HepG2 (cell line): ENCODE measurements around the gene NPBWR2. TPM values are rescaled to one million over a fixed set of nuclear protein-coding genes. Genes with fewer than 3 reads are reported as not detected.
A peak's percentile ranks its signal among the peaks of the same experiment; 100 is the strongest.

Source experiments
- CHCHD3 ChIP-seq: sonication (generic); formaldehyde crosslinking; IDR thresholded peaks from 2 replicates; pipeline ENCODE4 v1.8.0; 2022; ENCODE audit warnings: mild to moderate bottlenecking, missing genetic modification reagents, moderate library complexity
- HNF4A ChIP-seq: sonication (generic); formaldehyde crosslinking; IDR thresholded peaks from 2 replicates; pipeline ENCODE4 v1.4.0; 2020; ENCODE audit warnings: missing genetic modification reagents
- KLF15 ChIP-seq: sonication (generic); formaldehyde crosslinking; IDR thresholded peaks from 2 replicates; pipeline ENCODE4 v1.8.1; 2023; ENCODE audit warnings: borderline replicate concordance, mild to moderate bottlenecking, inconsistent platforms, missing genetic modification reagents, mixed read lengths
- MAFF ChIP-seq: IDR thresholded peaks from 2 replicates; pipeline ENCODE4 v1.6.1; 2011; ENCODE audit warnings: low read depth, low read length, improper control_type of control experiment
- MATR3 ChIP-seq: sonication (generic); formaldehyde crosslinking; IDR thresholded peaks from 2 replicates; pipeline ENCODE4 v1.4.0; 2020; ENCODE audit warnings: missing genetic modification reagents
- MLX ChIP-seq: IDR thresholded peaks from 2 replicates; pipeline ENCODE4 v1.6.1; 2016
- RARG ChIP-seq: sonication (generic); formaldehyde crosslinking; IDR thresholded peaks from 2 replicates; pipeline ENCODE4 v1.4.0; 2020; ENCODE audit warnings: low read depth, mild to moderate bottlenecking, missing genetic modification reagents
- RBM22 ChIP-seq: fragments of 200-400 bp; formaldehyde crosslinking; optimal IDR thresholded peaks from 2 replicates; pipeline ENCODE3; 2017; ENCODE audit warnings: mild to moderate bottlenecking, low read length, moderate library complexity
- RFX1 ChIP-seq: fragments of 450-650 bp; IDR thresholded peaks from 2 replicates; pipeline ENCODE4 v1.6.1; 2017
- TEAD3 ChIP-seq: optimal IDR thresholded peaks from 2 replicates; pipeline ENCODE3; 2016; ENCODE audit warnings: borderline replicate concordance
- XBP1 ChIP-seq: sonication (generic); formaldehyde crosslinking; IDR thresholded peaks from 2 replicates; pipeline ENCODE4 v1.5.0; 2020; ENCODE audit warnings: missing genetic modification reagents
- ZFP37 ChIP-seq: sonication (generic); formaldehyde crosslinking; IDR thresholded peaks from 2 replicates; pipeline ENCODE4 v1.4.0; 2020; ENCODE audit warnings: missing genetic modification reagents, borderline replicate concordance
- ZNF101 ChIP-seq: sonication (generic); formaldehyde crosslinking; IDR thresholded peaks from 2 replicates; pipeline ENCODE4 v1.4.0; 2020; ENCODE audit warnings: mild to moderate bottlenecking, low read depth, missing genetic modification reagents, borderline replicate concordance
- ZNF138 ChIP-seq: sonication (generic); formaldehyde crosslinking; IDR thresholded peaks from 2 replicates; pipeline ENCODE4 v1.5.0; 2020; ENCODE audit warnings: mild to moderate bottlenecking, low read depth, missing genetic modification reagents
- ZNF234 ChIP-seq: sonication (generic); formaldehyde crosslinking; conservative IDR thresholded peaks from 2 replicates; pipeline ENCODE4 v1.5.1; 2020; ENCODE audit warnings: mild to moderate bottlenecking, missing genetic modification reagents
- ZNF34 ChIP-seq: sonication (generic); formaldehyde crosslinking; IDR thresholded peaks from 2 replicates; pipeline ENCODE4 v1.4.0; 2020; ENCODE audit warnings: mild to moderate bottlenecking, missing genetic modification reagents, borderline replicate concordance
- ZNF484 ChIP-seq: sonication (generic); formaldehyde crosslinking; IDR thresholded peaks from 2 replicates; pipeline ENCODE4 v1.5.1; 2020; ENCODE audit warnings: mild to moderate bottlenecking, low read depth, missing genetic modification reagents, borderline replicate concordance
- ZNF558 ChIP-seq: sonication (generic); formaldehyde crosslinking; IDR thresholded peaks from 2 replicates; pipeline ENCODE4 v1.9.0; 2022; ENCODE audit warnings: mild to moderate bottlenecking, missing genetic modification reagents, borderline replicate concordance
- ZNF691 ChIP-seq: sonication (generic); formaldehyde crosslinking; IDR thresholded peaks from 2 replicates; pipeline ENCODE4 v1.4.0; 2020; ENCODE audit warnings: missing genetic modification reagents, low read depth, mild to moderate bottlenecking, borderline replicate concordance
- ZNF775 ChIP-seq: sonication (generic); formaldehyde crosslinking; IDR thresholded peaks from 2 replicates; pipeline ENCODE4 v1.4.0; 2020; ENCODE audit warnings: missing genetic modification reagents, mild to moderate bottlenecking, moderate library complexity, borderline replicate concordance
- ZSCAN12 ChIP-seq: sonication (generic); formaldehyde crosslinking; IDR thresholded peaks from 2 replicates; pipeline ENCODE4 v1.9.0; 2021; ENCODE audit warnings: mild to moderate bottlenecking, missing genetic modification reagents
- polyA plus RNA-seq, 8 experiments: library from polyadenylated mRNA; depleted of rRNA in 3 of 8; stranded (reverse) in 7 of 8; unstranded in 1 of 8; fragments of >200 nt; fragmentation: Illumina TruSeq in 4 of 8; extraction: Trizol in 4 of 8; gene quantifications; 2 replicates each; pipeline versions ENCODE4 v1.2.1 to v1.2.3, GENCODE V29; 2011 to 2016; ENCODE audit warnings: low read depth in 4 of 8, missing spikeins in 1 of 8, mixed read lengths in 1 of 8; ENCODE audit not compliant: insufficient read depth in 1 of 8
- total RNA-seq, 5 experiments: library from RNA; depleted of rRNA; stranded (reverse); fragments of >200 nt; fragmentation: Illumina TruSeq; extraction: Trizol; gene quantifications; 2 replicates each; pipeline ENCODE4 v1.2.3, GENCODE V29; 2016; ENCODE audit warnings: low read depth in 1 of 5
- TF ChIP-seq, protein P1 (sequence below): sonication (generic); formaldehyde crosslinking; IDR thresholded peaks from 2 replicates; pipeline ENCODE4 v1.4.0; 2020; ENCODE audit warnings: mild to moderate bottlenecking, low read depth, missing genetic modification reagents
- TF ChIP-seq, protein P2 (sequence below): sonication (generic); formaldehyde crosslinking; IDR thresholded peaks from 2 replicates; pipeline ENCODE4 v1.4.0; 2020; ENCODE audit warnings: mild to moderate bottlenecking, low read depth, missing genetic modification reagents
- TF ChIP-seq, protein P3 (sequence below): sonication (generic); formaldehyde crosslinking; IDR thresholded peaks from 2 replicates; pipeline ENCODE4 v1.4.0; 2020; ENCODE audit warnings: missing genetic modification reagents

The NPBWR2 gene
- total and polyA plus RNA-seq, 2 of the 13 experiments (the other 11 are each of a cell fraction or from before 2014, with no cell fraction given), result not detected

DNA sequence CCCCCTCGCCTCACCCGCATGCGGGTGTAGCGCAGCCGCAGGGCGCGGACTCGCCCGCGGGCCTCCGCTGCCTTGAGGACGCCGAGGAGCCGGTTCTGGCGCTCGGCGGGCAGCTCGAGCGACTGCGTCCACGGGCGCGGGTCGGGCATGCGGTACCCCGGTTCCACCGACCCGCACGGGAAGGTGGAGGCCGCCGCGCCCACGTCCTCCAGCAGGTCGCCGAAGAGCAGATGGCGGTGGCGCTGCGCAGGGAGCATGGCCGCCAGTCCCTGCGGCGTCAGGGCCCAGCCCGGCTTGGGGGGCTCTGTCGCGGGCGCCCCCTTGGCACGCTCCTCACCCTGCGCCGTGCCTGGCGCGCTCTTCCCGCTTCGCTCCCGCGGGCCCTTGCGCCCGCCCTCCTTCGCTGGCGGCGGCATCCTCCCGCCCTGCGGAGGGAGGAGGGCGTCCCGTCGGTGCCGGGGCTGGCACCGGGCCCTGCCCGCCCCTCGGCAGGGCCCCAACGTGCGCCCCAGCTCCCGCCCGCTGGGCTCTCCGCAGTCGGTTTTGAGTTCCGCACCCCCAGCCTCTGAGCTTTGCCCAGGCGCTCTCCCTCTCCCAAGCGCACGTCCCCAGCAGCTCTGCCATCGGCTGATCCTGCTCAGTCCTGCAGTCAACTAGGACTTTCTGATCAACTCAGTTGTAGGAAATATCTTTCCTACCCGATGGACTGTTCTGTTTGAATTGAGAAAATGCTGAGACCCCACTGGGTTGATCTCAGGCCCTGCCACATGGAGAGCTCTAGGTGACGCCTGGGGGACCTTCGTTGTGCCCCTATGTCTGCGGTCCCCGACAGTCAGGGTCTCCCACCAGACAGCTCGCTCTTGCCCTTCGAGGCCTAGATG is 23.3 kb downstream of the NPBWR2 start, which contains the start of gene LKAAEAR1 (continued):
- TF ChIP-seq, protein P1, sequence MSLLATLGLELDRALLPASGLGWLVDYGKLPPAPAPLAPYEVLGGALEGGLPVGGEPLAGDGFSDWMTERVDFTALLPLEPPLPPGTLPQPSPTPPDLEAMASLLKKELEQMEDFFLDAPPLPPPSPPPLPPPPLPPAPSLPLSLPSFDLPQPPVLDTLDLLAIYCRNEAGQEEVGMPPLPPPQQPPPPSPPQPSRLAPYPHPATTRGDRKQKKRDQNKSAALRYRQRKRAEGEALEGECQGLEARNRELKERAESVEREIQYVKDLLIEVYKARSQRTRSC (CRISPR knock-in tag), result no peak
- no peak for TF ChIP-seq ZNF101
- TF ChIP-seq, protein P2, sequence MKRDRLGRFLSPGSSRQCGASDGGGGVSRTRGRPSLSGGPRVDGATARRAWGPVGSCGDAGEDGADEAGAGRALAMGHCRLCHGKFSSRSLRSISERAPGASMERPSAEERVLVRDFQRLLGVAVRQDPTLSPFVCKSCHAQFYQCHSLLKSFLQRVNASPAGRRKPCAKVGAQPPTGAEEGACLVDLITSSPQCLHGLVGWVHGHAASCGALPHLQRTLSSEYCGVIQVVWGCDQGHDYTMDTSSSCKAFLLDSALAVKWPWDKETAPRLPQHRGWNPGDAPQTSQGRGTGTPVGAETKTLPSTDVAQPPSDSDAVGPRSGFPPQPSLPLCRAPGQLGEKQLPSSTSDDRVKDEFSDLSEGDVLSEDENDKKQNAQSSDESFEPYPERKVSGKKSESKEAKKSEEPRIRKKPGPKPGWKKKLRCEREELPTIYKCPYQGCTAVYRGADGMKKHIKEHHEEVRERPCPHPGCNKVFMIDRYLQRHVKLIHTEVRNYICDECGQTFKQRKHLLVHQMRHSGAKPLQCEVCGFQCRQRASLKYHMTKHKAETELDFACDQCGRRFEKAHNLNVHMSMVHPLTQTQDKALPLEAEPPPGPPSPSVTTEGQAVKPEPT (CRISPR knock-in tag), result no peak
- no peak for TF ChIP-seq RARG (CRISPR knock-in tag)
- TF ChIP-seq HNF4A (CRISPR knock-in tag), result no peak
- no peak for TF ChIP-seq MLX (CRISPR knock-in tag)
- TF ChIP-seq ZNF234 (CRISPR knock-in tag), result 0 out of 2 replicates have a peak, but pooled peaks have one; percentile 32
- TF ChIP-seq KLF15 (CRISPR knock-in tag), result no peak
- TF ChIP-seq ZNF138 (CRISPR knock-in tag), result no peak
- TF ChIP-seq MAFF, result no peak
- 0 out of 2 replicates have a peak, but pooled peaks have one; percentile 52 for TF ChIP-seq ZNF34 (CRISPR knock-in tag)
- no peak for TF ChIP-seq RFX1
- TF ChIP-seq XBP1 (CRISPR knock-in tag), result no peak
- TF ChIP-seq ZNF484 (CRISPR knock-in tag), result 0 out of 2 replicates have a peak, but pooled peaks have one; percentile 33
- no peak; the same call in 1 of the 2 replicates for TF ChIP-seq ZNF558 (CRISPR knock-in tag)
- TF ChIP-seq, protein P3, sequence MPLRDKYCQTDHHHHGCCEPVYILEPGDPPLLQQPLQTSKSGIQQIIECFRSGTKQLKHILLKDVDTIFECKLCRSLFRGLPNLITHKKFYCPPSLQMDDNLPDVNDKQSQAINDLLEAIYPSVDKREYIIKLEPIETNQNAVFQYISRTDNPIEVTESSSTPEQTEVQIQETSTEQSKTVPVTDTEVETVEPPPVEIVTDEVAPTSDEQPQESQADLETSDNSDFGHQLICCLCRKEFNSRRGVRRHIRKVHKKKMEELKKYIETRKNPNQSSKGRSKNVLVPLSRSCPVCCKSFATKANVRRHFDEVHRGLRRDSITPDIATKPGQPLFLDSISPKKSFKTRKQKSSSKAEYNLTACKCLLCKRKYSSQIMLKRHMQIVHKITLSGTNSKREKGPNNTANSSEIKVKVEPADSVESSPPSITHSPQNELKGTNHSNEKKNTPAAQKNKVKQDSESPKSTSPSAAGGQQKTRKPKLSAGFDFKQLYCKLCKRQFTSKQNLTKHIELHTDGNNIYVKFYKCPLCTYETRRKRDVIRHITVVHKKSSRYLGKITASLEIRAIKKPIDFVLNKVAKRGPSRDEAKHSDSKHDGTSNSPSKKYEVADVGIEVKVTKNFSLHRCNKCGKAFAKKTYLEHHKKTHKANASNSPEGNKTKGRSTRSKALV (CRISPR knock-in tag), result peak; percentile 85
- no peak for TF ChIP-seq RBM22
- TF ChIP-seq ZNF775, result no peak
- no peak for TF ChIP-seq MATR3 (CRISPR knock-in tag)
- TF ChIP-seq ZFP37 (CRISPR knock-in tag), result no peak
- peak; percentile 68 for TF ChIP-seq ZNF691
- peak; percentile 3 for TF ChIP-seq TEAD3
- no peak for TF ChIP-seq ZSCAN12
- TF ChIP-seq CHCHD3 (CRISPR knock-in tag), result peak; percentile 61; the same call in 1 of the 2 replicates
